Measurements from ENCODE around the gene HNF1B.

- TF ChIP-seq CTCF (conservative IDR thresholded peaks at IDR 0.05) (no peak), ZFX (IDR thresholded peaks at IDR 0.05) (no peak)
Measured at GRCh38 chr17:37750292-37750691, 5.4 kb upstream of the HNF1B start.

Measured in C4-2B (cell line).